ENCODE data around the gene SH2D3C. TPM values are rescaled to one million over a fixed set of nuclear protein-coding genes. Genes with fewer than 3 reads are reported as not detected.

SH2D3C gene
- total and polyA plus RNA-seq, 9 of the 15 experiments (the other 6 are each of a cell fraction or from before 2014, with no cell fraction given): 0.03 to 1.2 (median 0.22) TPM; not detected in 1

- TF ChIP-seq CBFB (CRISPR knock-in tag; IDR thresholded peaks at IDR 0.05) (no peak), CHAMP1 (IDR thresholded peaks at IDR 0.05) (no peak), HDAC8 (tag; IDR thresholded peaks at IDR 0.05) (no peak), ZFPM2 (CRISPR knock-in tag; IDR thresholded peaks at IDR 0.05) (no peak), FOXO4 (CRISPR knock-in tag; IDR thresholded peaks at IDR 0.05) (no peak), SMARCA5 (IDR thresholded peaks at IDR 0.05) (no peak), NCOA1 (IDR thresholded peaks at IDR 0.05; ENCODE audit: low read depth) (no peak), TAF15 (IDR thresholded peaks at IDR 0.05; ENCODE audit: low read depth, low read length) (no peak), ZNF140 (CRISPR knock-in tag; IDR thresholded peaks at IDR 0.05) (no peak), SRSF9 (IDR thresholded peaks at IDR 0.05; ENCODE audit: borderline replicate concordance, low read depth, low read length) (no peak), HNRNPK (IDR thresholded peaks at IDR 0.05; ENCODE audit: low read depth, low read length, poor library complexity, severe bottlenecking) (no peak), DACH1 (IDR thresholded peaks at IDR 0.05; ENCODE audit: partially characterized antibody) (no peak), RAD51 (IDR thresholded peaks at IDR 0.05; ENCODE audit: borderline replicate concordance, low read depth) (no peak), DDX20 (tag; IDR thresholded peaks at IDR 0.05; ENCODE audit: low read depth) (no peak), ZNF609 (CRISPR knock-in tag; IDR thresholded peaks at IDR 0.05; ENCODE audit: borderline replicate concordance) (no peak), ATF2 (CRISPR knock-in tag; IDR thresholded peaks at IDR 0.05) (no peak), RHOXF2B (CRISPR knock-in tag; conservative IDR thresholded peaks at IDR 0.05) (no peak)
These were observed 7.7 kb upstream of the SH2D3C start, which contains the start of gene CDK9 (continued) for GRCh38 chr9:127785933-127786772.

Measured in K562 (cell line).